HG03520 (cell line): ENCODE data around the gene CNTNAP5.
A peak's percentile ranks its signal among the peaks of the same experiment; 100 is the strongest.

Source experiments
- ATAC-seq: cut with Tn5 transposase; IDR thresholded peaks from one replicate; pipeline ENCODE4 v1.9.1; 2021; ENCODE audit warnings: mild to moderate bottlenecking, moderate library complexity; ENCODE audit not compliant: unreplicated experiment

CNTNAP5 gene

GRCh38 chr2:124025171-124025580 is at the start of gene CNTNAP5:
Gene CNTNAP5, plus strand, starts transcription at chr2:124025287. Its CDS starts 364 bp downstream, at chr2:124025651.
- no peak for ATAC-seq

- ATAC-seq, result no peak
These were observed 48.9 kb upstream of the CNTNAP5 start for GRCh38 chr2:123976054-123976648.

- ATAC-seq, result peak; percentile 81
These were observed 31.3 kb upstream of the CNTNAP5 start for GRCh38 chr2:123993728-123994323.

- no peak for ATAC-seq
These were observed 25.4 kb upstream of the CNTNAP5 start for GRCh38 chr2:123999681-124000080.

- ATAC-seq, result no peak
These were observed 23.2 kb upstream of the CNTNAP5 start for GRCh38 chr2:124001696-124002430.

GRCh38 chr2:124018890-124019289 is 6.2 kb upstream of the CNTNAP5 start:
- ATAC-seq, result no peak

GRCh38 chr2:124024561-124025170 is 421 bp upstream of the CNTNAP5 start:
- no peak for ATAC-seq

GRCh38 chr2:124025891-124026434 is 876 bp downstream of the CNTNAP5 start:
- ATAC-seq, result no peak

- ATAC-seq, result no peak
These were observed 1.4 kb downstream of the CNTNAP5 start for GRCh38 chr2:124026503-124026902.

GRCh38 chr2:124027182-124027581 is 2.1 kb downstream of the CNTNAP5 start:
- ATAC-seq, result peak; percentile 74

GRCh38 chr2:124032799-124033198 is 7.7 kb downstream of the CNTNAP5 start:
- no peak for ATAC-seq

- no peak for ATAC-seq
These were observed 9.2 kb downstream of the CNTNAP5 start for GRCh38 chr2:124034265-124034664.

GRCh38 chr2:124035001-124035400 is 9.9 kb downstream of the CNTNAP5 start:
- no peak for ATAC-seq

- no peak for ATAC-seq
These were observed 13.9 kb downstream of the CNTNAP5 start for GRCh38 chr2:124039032-124039431.

GRCh38 chr2:124039762-124040291 is 14.7 kb downstream of the CNTNAP5 start:
- no peak for ATAC-seq

GRCh38 chr2:124045894-124046293 is 20.8 kb downstream of the CNTNAP5 start:
- no peak for ATAC-seq

- ATAC-seq, result no peak
These were observed 21.2 kb downstream of the CNTNAP5 start for GRCh38 chr2:124046332-124046731.

- ATAC-seq, result no peak
These were observed 23.0 kb downstream of the CNTNAP5 start for GRCh38 chr2:124048102-124048501.

GRCh38 chr2:124048664-124049063 is 23.6 kb downstream of the CNTNAP5 start:
- ATAC-seq, result no peak

GRCh38 chr2:124049136-124049535 is 24.0 kb downstream of the CNTNAP5 start:
- no peak for ATAC-seq

- ATAC-seq, result no peak
These were observed 25.9 kb downstream of the CNTNAP5 start for GRCh38 chr2:124050833-124051497.
